ENCODE results near the gene C6orf120. TPM values are rescaled to one million over a fixed set of nuclear protein-coding genes. Genes with fewer than 3 reads are reported as not detected.

The C6orf120 gene
- total RNA-seq, 4 donors from 2014 or later, result 20.8 to 28.8 (median 25.6) TPM

DNA sequence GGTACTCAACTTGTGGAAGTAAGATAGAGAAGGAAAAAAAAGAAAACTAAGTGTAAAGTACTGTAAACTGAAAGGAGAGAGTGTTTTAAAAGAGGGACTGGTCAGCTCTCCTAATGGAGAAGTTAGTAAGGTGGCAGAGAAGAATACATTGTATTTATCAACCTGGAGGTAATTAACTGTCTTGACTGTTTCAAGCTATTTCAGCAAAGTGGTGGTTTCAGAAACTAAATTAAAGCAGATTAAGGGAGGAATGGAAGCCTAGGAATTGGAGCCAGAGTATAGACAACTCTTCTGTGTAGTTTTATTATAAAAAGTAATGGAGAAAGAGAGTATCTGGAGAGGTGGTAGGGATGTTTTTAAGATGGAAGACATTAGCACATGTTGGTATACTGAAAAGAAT is 25.0 kb downstream of the C6orf120 start:
- H3K4me3 ChIP-seq (ENCODE audit: low read depth, poor library complexity, severe bottlenecking), result no peak overlapping the region
- DNase-seq (ENCODE audit: low spot score in 2 of 2), result no peak
- intact Hi-C loops (cut with DNase I; ENCODE audit: low total_unique reads), result no loop called here
- no peak for TF ChIP-seq POLR2A (IDR thresholded peaks at IDR 0.05)
- TF ChIP-seq, protein P1, sequence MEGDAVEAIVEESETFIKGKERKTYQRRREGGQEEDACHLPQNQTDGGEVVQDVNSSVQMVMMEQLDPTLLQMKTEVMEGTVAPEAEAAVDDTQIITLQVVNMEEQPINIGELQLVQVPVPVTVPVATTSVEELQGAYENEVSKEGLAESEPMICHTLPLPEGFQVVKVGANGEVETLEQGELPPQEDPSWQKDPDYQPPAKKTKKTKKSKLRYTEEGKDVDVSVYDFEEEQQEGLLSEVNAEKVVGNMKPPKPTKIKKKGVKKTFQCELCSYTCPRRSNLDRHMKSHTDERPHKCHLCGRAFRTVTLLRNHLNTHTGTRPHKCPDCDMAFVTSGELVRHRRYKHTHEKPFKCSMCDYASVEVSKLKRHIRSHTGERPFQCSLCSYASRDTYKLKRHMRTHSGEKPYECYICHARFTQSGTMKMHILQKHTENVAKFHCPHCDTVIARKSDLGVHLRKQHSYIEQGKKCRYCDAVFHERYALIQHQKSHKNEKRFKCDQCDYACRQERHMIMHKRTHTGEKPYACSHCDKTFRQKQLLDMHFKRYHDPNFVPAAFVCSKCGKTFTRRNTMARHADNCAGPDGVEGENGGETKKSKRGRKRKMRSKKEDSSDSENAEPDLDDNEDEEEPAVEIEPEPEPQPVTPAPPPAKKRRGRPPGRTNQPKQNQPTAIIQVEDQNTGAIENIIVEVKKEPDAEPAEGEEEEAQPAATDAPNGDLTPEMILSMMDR (IDR thresholded peaks at IDR 0.05), result no peak

DNA sequence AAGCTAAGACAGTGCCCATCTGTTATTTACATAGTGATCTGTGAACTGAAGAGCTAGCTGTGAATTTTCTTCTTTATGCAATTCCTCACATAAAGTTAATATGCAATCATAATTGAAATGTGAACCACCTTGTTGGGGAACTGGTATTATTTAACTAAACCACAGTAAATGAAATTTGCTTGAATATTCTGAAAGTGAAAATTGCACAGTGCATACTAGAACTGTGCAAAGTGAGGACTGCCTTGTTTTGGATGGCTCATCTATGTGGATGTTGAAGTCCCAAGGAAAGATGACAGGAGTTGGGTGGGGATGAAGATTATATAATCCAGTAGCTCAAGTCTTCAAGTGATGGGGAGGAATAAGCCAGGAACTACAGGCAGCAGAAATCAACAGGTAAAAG is 28.0 kb downstream of the C6orf120 start:
- no peak for DNase-seq (ENCODE audit: low spot score in 2 of 2)
- no peak overlapping the region for H3K4me3 ChIP-seq (ENCODE audit: low read depth, poor library complexity, severe bottlenecking)
- TF ChIP-seq, protein P1 (IDR thresholded peaks at IDR 0.05), result no peak
- no peak for TF ChIP-seq POLR2A (IDR thresholded peaks at IDR 0.05)
- intact Hi-C loops (cut with DNase I; ENCODE audit: low total_unique reads), result no loop called here

DNA sequence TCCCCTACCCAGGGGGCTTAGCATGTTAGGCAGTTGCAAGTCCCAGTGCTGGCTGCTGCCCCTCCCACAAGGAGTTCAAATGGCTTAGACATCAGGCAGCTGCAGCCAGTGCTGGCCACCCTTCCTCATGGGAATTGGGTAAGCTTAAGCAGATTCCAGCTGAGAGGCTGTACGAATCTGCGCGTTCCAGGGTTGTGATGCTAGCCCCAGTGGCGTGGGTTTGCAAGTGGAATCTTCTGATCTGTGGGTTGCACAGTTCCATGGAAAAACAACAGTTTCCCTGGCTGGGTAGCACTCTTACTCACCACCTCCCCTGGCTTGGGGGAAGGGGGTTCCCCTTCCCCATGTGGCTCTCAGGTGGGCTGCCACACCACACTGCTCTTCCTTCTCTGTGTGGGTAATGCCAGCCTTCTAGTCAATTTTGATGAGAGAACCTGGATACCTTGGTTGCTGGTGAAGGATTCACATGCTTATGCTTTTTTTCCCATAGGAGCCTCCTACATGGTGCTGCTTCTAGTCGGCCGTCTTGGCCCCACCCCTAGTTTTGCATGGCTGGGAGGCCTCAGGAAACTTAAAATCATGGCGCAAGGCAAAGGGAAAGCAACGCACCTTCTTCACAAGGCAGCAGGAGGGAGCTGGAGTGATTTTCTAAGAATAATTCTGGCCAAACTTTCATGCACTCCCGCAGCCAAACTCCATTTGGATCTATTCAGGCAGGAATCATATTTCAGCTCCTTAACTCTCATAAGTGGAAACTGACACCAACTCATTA is 36.5 kb downstream of the C6orf120 start:
- TF ChIP-seq, protein P1 (IDR thresholded peaks at IDR 0.05), result no peak
- no peak for TF ChIP-seq POLR2A (IDR thresholded peaks at IDR 0.05)
- intact Hi-C loops (cut with DNase I; ENCODE audit: low total_unique reads), result no loop called here
- H3K4me3 ChIP-seq (ENCODE audit: low read depth, poor library complexity, severe bottlenecking), result no peak overlapping the region
- WGBS, 2 donors, result 60 to 61% methylated on average over 9 of the region's 9 CpGs
- no peak for DNase-seq (ENCODE audit: low spot score in 2 of 2)

DNA sequence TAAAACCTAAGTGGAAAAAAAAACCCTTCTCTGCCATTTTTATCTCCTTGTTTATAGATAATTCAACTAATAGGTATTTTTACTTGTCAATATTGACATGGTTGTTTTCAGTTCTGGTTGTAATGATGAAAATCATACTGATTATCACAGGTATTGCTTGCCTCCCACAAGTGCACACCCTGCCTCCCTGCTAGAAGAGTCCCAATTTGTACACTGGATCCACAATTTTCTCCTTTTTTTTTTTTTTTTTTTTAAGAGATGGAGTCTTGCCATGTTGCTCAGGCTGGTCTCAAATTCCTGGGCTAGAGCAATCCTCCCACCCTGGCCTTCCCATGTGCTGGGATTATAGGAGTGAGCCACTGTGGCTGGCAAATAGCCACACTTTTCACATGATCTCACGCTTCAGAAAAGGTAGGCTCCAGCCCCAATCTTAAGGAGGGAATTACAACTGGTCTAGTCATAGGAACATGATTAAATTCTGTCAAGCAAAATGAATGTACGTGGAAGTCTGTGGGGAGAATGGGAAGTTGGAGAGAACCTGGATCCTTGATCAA is 37.1 kb downstream of the C6orf120 start:
- TF ChIP-seq, protein P1 (IDR thresholded peaks at IDR 0.05), result no peak
- TF ChIP-seq POLR2A (IDR thresholded peaks at IDR 0.05), result no peak
- intact Hi-C loops (cut with DNase I; ENCODE audit: low total_unique reads), result no loop called here
- no peak for DNase-seq (ENCODE audit: low spot score in 2 of 2)
- WGBS, 2 donors, result 86 to 88% methylated on average over 2 of the region's 2 CpGs
- H3K4me3 ChIP-seq (ENCODE audit: low read depth, poor library complexity, severe bottlenecking), result no peak overlapping the region

DNA sequence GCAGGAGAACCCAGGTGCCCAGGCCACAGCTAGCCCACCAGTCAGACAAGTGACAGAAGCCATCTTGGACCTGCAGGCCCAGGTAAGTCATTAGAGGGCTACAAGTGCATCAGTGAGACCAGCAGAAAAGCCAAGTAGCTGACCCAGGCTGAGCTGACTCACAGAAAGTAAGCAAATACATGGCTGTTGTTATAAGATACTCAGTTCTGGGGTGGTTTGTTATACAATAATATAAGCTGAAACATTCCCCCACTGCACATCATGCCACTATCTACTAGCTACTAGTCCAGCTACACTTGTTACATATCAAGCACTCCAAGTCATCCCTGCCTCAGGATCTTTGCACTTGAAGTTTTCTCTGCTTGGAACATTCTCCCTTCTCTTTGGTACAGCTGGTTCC is 39.4 kb downstream of the C6orf120 start:
- no peak for DNase-seq (ENCODE audit: low spot score in 2 of 2)
- no peak for TF ChIP-seq POLR2A (IDR thresholded peaks at IDR 0.05)
- TF ChIP-seq, protein P1 (IDR thresholded peaks at IDR 0.05), result no peak
- H3K4me3 ChIP-seq (ENCODE audit: low read depth, poor library complexity, severe bottlenecking), result no peak overlapping the region
- intact Hi-C loops (cut with DNase I; ENCODE audit: low total_unique reads), result no loop called here

DNA sequence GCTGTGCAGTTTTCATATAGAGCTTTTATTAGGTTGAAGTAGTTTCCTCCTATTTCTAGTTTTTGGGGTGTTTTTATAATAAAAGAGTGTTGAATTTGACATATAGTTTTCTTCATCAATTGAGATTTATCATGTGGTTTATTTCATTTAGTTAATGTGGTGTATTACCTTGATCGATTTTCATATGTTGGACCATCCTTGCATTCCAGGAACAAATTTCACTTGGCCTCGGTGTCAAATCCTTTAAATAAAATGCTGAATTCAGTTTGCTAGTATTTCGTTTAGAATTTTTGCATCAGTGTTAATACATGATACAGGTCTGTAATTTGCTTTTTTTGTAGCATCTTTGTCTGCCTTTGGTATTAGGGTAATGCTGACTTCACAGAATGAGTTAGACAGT is 43.5 kb downstream of the C6orf120 start:
- TF ChIP-seq, protein P1 (IDR thresholded peaks at IDR 0.05), result no peak
- TF ChIP-seq POLR2A (IDR thresholded peaks at IDR 0.05), result no peak
- DNase-seq (ENCODE audit: low spot score in 2 of 2), result no peak
- H3K4me3 ChIP-seq (ENCODE audit: low read depth, poor library complexity, severe bottlenecking), result no peak overlapping the region
- WGBS, 2 donors, result 88 to 89% methylated on average over 3 of the region's 3 CpGs
- intact Hi-C loops (cut with DNase I; ENCODE audit: low total_unique reads), result no loop called here

All from lower leg skin (tissue), 4 donors.